K562 treated with DMSO at 1 percent for 48 hours (cell line): Measurements from ENCODE around the gene CSTA. TPM values are rescaled to one million over a fixed set of nuclear protein-coding genes. Genes with fewer than 3 reads are reported as not detected.

Experiments used
- total RNA-seq: library from RNA; unstranded; fragments of 300-600 nt; gene quantifications from 2 replicates; pipeline ENCODE4 v1.2.3, GENCODE V29; 2022; ENCODE audit warnings: low replicate concordance; ENCODE audit errors: extremely low read depth

Gene CSTA, protein sequence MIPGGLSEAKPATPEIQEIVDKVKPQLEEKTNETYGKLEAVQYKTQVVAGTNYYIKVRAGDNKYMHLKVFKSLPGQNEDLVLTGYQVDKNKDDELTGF
- not detected in 2 replicates for total RNA-seq

DNA sequence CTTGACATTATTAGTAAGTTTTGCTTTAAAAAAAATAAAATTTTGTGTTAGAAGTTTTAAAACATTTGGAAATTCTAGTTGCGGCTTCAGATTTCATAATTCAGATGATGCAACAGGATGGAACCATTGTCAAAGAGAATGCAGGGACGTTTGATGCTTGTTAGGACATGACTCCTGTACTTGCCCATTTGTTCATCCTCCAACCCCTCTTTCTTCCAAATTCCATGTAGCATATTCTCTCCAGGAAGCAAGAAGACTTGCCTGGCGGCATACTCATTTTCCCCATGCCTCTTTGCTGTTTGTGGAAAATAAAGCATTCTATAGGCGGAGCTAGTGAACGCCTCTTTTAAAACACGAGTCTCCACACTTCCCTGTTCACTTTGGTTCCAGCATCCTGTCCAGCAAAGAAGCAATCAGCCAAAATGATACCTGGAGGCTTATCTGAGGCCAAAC is at the start of gene CSTA:
CSTA (plus strand) TSS at position 378 of the 453 bp plus-strand sequence; CDS start at position 423, 45 bp downstream.

DNA sequence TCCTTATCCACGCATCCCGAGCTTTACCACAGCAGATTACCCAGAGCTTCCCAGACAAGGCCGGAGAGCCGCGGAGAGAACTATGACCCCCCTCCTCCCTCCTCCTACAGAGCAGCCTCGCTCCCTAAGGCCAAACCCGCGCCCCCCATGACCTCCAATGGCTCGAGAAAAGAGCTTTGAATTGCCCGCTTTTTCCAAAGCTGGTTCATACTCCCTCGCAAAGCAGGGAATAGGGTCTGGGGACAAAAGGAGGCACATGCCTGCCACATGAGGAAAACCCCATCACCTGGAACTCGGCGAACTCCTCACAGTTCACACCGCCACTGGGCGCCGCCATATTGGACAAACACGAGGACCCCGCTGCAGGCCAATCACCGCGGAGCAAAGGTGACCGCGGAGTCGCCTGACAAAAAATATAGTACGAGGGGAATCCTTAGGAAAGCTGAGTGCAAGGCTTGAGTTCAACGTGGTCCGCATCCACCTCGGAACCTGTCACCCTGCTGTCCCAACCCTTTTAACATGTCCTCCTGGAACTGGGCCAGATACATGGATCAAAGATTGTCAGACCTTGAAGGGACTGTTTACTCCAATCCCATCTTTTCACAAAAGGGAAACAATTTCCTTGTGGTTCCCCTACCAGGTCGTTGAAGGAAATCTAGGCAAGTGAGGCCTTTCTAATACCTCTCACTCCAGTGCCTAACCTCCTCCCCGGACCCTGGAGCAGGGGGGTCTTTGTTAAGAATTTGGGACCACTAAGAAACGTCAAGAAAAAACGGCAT is 58.0 kb downstream of the CSTA start, which contains the start of gene MIX23:
MIX23 (minus strand) TSS at position 344 of the 779 bp plus-strand sequence; CDS start at position 337, 7 bp downstream.

DNA sequence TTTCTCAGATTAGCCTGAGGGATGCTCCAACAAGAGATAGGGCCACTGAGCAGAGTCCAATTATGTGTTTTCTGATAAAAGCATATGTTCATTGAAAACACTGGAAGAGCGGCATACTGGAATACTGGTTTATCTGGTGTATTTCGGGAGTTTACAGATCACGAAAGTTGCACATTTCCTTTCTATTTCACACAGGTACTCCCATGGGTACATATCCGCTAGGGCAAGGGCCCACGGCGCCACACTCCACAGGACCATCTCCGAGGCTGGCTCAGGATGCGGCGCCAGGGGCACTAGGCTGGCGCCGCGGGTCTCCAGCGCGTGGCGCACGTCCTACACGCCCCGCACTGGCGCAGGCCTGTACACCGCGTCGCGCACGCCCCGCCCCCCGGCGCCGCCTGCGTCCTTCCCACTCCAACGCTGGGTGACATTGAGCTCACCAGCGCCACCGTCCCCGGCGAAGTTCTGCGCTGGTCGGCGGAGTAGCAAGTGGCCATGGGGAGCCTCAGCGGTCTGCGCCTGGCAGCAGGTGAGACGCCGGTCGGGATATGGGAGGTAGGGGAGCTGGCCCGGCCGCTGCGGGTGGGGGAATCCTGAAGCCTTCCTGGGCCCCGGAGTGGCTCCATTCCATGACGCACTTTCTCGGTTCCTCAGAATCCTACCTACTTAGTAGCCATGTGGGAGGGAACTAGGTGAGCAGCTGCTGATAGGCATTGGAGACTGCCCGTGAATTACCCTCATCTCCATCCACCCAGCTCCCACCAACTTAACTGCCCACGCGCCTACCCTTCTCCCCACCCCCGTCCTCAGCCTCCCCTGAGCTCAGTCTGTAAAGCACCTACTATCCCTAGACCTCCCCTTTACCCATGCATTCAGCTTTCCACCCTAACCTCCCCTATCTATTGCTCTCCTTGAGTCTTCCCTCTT is 59.0 kb downstream of the CSTA start, which contains the start of gene FAM162A:
FAM162A (plus strand) TSS at position 412 of the 927 bp plus-strand sequence; CDS start at position 496, 84 bp downstream.

Other genes with a start within 250 kb of the CSTA start
- not detected in 2 replicates for gene CASR, start 141.6 kb upstream of the CSTA start, total RNA-seq
- not detected in 2 replicates for gene MIX23, start 58.0 kb downstream of the CSTA start, total RNA-seq
- not detected in 2 replicates for gene FAM162A, start 58.9 kb downstream of the CSTA start, total RNA-seq
- not detected in 2 replicates for gene WDR5B, start 90.8 kb downstream of the CSTA start, total RNA-seq
- not detected in 2 replicates for gene KPNA1, start 189.7 kb downstream of the CSTA start, total RNA-seq
- not detected in 2 replicates for gene PARP9, start 239.1 kb downstream of the CSTA start, total RNA-seq
- not detected in 2 replicates for gene DTX3L, start 239.1 kb downstream of the CSTA start, total RNA-seq